Testis (tissue), 3 donors: ENCODE measurements around the gene KCNH6. TPM values are rescaled to one million over a fixed set of nuclear protein-coding genes. Genes with fewer than 3 reads are reported as not detected.

Experiments
- DNase-seq: peaks from one replicate; pipeline ENCODE4 v3.0.0-alpha.2; 2019
- H3K27ac ChIP-seq, 2 donors: fragments of 200-600 bp; sonication (generic); one replicate each; pipeline ENCODE4 v1.5.1; 2019
- H3K27me3 ChIP-seq: fragments of 200-600 bp; sonication (generic); one replicate; pipeline ENCODE4 v1.5.1; 2019
- H3K36me3 ChIP-seq: fragments of 200-600 bp; sonication (generic); one replicate; pipeline ENCODE4 v1.5.1; 2017; ENCODE audit warnings: low read depth; ENCODE audit errors: missing control alignments
- H3K4me1 ChIP-seq: fragments of 200-600 bp; sonication (generic); one replicate; pipeline ENCODE4 v1.5.1; 2019
- H3K4me3 ChIP-seq, 2 donors: fragments of 200-600 bp; sonication (generic); one replicate each; pipeline ENCODE4 v1.5.1; 2017 to 2019
- H3K9me3 ChIP-seq: fragments of 200-600 bp; sonication (generic); one replicate; pipeline ENCODE4 v1.5.1; 2017
- POLR2A ChIP-seq: fragments of 450-650 bp; IDR thresholded peaks from one replicate; pipeline ENCODE4 v1.6.1; 2017; ENCODE audit warnings: antibody characterized with exemption, mild to moderate bottlenecking, moderate library complexity
- WGBS, 2 donors: methylation state at CpG; one replicate each; pipeline ENCODE4 v1.1.5; 2018; 5-methylcytosine and 5-hydroxymethylcytosine counted together
- intact Hi-C: fragments of 100-400 bp; cut with DNase I; formaldehyde crosslinking; loops from one replicate; pipeline ENCODE4 v1.15.1; 2023; ENCODE audit warnings: low total_unique reads
- polyA plus RNA-seq: library from polyadenylated mRNA; stranded (reverse); fragments of 350-450 nt; fragmentation: Illumina TruSeq; extraction: RNeasy Lipid Tissue Mini Kit (QIAGEN cat#74804); gene quantifications from one replicate; pipeline ENCODE4 v1.2.3, GENCODE V29; 2014; ENCODE audit warnings: low read depth, low replicate concordance; ENCODE audit not compliant: insufficient read depth
- total RNA-seq, 2 donors: library from RNA; depleted of rRNA; stranded (reverse); fragments of >200 nt; gene quantifications; one replicate each; pipeline ENCODE4 v1.2.3, GENCODE V29; 2016
- TF ChIP-seq, protein P1 (sequence below), 3 experiments: fragments of 450-650 bp in 2 of 3; fragments of 200-600 bp in 1 of 3; sonication (generic) in 1 of 3; IDR thresholded peaks; one replicate each; pipeline ENCODE4 v1.5.1; 2016 to 2019; ENCODE audit warnings: antibody characterized with exemption in 3 of 3, mild to moderate bottlenecking in 2 of 3, moderate library complexity in 1 of 3

The KCNH6 gene
- total and polyA plus RNA-seq, 3 donors from 2014 or later = 0.79 to 1.7 (median 0.99) TPM

DNA sequence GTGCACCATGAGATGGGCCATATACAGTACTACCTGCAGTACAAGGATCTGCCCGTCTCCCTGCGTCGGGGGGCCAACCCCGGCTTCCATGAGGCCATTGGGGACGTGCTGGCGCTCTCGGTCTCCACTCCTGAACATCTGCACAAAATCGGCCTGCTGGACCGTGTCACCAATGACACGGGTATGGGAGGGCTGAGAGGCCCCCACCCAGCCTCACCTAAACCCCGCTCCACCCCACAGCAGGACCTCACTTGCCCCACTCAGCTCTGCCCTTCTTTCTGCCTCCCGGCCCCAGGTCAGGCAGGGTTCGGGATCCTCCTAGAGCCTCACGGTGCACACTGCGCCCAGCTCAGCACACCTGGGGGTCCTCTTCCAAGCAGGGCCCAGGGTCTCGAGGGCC is 40.6 kb upstream of the KCNH6 start:
- Histone ChIP-seq H3K4me3 (no peak overlapping the region), H3K27me3 (no peaks in the 10 kb centered on the region), H3K27ac (no peak overlapping the region), H3K9me3 (no peaks in the 10 kb centered on the region), H3K4me1 (peaks cover 5% of the 10 kb centered on the region), H3K36me3 (no peaks in the 10 kb centered on the region)
- 94 to 96% methylated on average over 16 of the region's 16 CpGs for WGBS, 2 donors
- TF ChIP-seq, protein P1, sequence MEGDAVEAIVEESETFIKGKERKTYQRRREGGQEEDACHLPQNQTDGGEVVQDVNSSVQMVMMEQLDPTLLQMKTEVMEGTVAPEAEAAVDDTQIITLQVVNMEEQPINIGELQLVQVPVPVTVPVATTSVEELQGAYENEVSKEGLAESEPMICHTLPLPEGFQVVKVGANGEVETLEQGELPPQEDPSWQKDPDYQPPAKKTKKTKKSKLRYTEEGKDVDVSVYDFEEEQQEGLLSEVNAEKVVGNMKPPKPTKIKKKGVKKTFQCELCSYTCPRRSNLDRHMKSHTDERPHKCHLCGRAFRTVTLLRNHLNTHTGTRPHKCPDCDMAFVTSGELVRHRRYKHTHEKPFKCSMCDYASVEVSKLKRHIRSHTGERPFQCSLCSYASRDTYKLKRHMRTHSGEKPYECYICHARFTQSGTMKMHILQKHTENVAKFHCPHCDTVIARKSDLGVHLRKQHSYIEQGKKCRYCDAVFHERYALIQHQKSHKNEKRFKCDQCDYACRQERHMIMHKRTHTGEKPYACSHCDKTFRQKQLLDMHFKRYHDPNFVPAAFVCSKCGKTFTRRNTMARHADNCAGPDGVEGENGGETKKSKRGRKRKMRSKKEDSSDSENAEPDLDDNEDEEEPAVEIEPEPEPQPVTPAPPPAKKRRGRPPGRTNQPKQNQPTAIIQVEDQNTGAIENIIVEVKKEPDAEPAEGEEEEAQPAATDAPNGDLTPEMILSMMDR (IDR thresholded peaks at IDR 0.05) = no peak
- no peak for TF ChIP-seq POLR2A
- DNase-seq = no peak
- intact Hi-C loops = no loop called here

DNA sequence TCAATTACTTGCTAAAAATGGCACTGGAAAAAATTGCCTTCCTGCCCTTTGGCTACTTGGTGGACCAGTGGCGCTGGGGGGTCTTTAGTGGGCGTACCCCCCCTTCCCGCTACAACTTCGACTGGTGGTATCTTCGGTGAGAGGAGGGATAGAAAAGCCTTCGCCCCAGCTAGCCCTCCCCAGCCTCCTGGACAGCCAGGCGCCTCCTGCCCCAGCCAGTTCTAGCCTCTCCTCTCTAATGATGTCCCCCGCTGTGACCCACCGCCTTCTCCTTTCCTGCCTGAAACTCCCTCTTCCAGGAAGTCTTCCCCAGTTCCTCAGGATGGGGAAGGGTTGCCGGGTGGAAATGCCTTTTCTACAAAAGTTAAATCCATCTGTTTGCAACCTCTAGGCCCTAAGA is 40.1 kb upstream of the KCNH6 start:
- intact Hi-C loops = no loop called here

DNA sequence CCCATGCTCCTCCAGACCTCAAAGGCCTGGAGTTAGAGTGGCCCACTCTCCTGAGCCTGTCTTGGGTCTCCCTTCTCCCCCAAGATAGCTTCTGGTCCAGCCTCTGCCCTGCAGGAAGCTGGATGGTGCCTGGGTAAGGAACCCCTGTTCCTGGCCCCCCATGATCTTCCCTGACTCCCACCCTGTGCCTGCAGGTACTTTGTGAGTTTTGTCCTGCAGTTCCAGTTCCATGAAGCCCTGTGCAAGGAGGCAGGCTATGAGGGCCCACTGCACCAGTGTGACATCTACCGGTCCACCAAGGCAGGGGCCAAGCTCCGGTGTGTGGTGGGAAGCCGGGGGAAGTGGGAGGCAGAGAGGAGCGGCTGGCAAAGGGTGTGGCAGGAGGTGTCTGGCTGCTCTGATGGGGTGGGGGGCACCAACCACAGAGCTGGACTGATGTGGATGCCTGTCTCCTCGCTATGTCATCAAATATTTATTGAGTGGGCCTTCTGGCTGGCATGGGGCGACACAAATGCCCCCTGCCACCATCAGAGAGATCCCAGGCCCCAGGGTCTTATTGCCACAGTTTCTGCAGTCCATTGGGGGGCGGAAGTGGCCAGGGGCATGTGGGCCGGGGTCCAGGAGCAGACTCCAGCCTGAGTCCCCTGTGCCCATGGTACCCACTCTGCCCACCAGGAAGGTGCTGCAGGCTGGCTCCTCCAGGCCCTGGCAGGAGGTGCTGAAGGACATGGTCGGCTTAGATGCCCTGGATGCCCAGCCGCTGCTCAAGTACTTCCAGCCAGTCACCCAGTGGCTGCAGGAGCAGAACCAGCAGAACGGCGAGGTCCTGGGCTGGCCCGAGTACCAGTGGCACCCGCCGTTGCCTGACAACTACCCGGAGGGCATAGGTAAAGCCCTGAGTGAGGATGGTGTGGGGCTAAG is 39.2 kb upstream of the KCNH6 start:
- TF ChIP-seq, protein P1 (IDR thresholded peaks at IDR 0.05) = no peak
- TF ChIP-seq POLR2A = no peak
- intact Hi-C loops = no loop called here
- H3K4me3 ChIP-seq = no peak overlapping the region
- WGBS, 2 donors = 94 to 95% methylated on average over 5 to 16 of the region's 16 CpGs
- no peaks in the 10 kb centered on the region for H3K9me3 ChIP-seq
- DNase-seq = no peak
- no peaks in the 10 kb centered on the region for H3K27me3 ChIP-seq
- no peaks in the 10 kb centered on the region for H3K4me1 ChIP-seq
- no peaks in the 10 kb centered on the region for H3K36me3 ChIP-seq
- H3K27ac ChIP-seq = no peak overlapping the region

More for the DNA sequence above, 40.1 kb upstream of the KCNH6 start:
- TF ChIP-seq, protein P1 (IDR thresholded peaks at IDR 0.05) = no peak
- Histone ChIP-seq H3K36me3 (no peaks in the 10 kb centered on the region), H3K9me3 (no peaks in the 10 kb centered on the region), H3K27ac (no peak overlapping the region), H3K4me3 (no peak overlapping the region), H3K4me1 (no peaks in the 10 kb centered on the region), H3K27me3 (no peaks in the 10 kb centered on the region)
- no peak for DNase-seq
- 88 to 89% methylated on average over 10 of the region's 10 CpGs for WGBS, 2 donors

DNA sequence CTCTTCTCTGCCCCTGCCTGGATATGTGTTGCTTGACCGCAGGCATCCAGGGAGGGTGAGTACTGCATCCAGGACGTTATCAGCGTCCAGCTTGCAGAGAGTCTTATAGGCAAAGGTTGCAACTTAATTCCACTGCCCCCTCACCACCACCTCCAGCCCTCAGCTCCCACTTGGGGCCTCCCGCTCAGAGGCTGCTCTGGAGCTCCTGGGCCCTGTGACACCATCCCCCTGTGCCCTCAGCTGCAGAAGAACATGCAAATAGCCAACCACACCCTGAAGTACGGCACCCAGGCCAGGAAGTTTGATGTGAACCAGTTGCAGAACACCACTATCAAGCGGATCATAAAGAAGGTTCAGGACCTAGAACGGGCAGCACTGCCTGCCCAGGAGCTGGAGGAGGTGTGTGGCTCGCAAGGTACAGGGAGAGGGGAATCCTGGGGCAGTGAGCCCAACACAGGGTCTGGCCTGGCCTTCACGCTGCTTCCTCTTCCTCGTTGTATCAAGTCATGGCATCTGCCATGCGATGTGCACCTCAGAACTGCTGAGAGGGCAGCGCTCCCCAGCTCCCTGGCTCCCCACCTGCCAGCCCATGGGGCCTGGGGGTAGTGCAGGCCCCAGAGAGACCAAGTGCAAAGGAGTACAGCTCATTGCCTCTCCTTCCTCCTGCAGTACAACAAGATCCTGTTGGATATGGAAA is 36.7 kb upstream of the KCNH6 start:
- intact Hi-C loops = no loop called here
- DNase-seq = no peak
- H3K4me3 ChIP-seq = no peak overlapping the region
- H3K4me1 ChIP-seq = no peaks in the 10 kb centered on the region
- WGBS, 2 donors = 78 to 79% methylated on average over 9 to 12 of the region's 12 CpGs
- H3K36me3 ChIP-seq = no peaks in the 10 kb centered on the region
- H3K27me3 ChIP-seq = no peaks in the 10 kb centered on the region
- TF ChIP-seq, protein P1 (IDR thresholded peaks at IDR 0.05) = no peak
- H3K27ac ChIP-seq = no peak overlapping the region
- no peaks in the 10 kb centered on the region for H3K9me3 ChIP-seq
